NCI-H1694 (cell line): ENCODE measurements around the gene NLRX1.
A peak's percentile ranks its signal among the peaks of the same experiment; 100 is the strongest.
"Not testable (repeated sequence)": the region's sequence is repeated elsewhere in the genome, so short reads cannot be mapped to it uniquely, and the experiment has no call there.

Experiments
- DNase-seq: peaks from one replicate; lab custom pipeline; 2025; lab: John Stamatoyannopoulos, UW

NLRX1 gene

DNA sequence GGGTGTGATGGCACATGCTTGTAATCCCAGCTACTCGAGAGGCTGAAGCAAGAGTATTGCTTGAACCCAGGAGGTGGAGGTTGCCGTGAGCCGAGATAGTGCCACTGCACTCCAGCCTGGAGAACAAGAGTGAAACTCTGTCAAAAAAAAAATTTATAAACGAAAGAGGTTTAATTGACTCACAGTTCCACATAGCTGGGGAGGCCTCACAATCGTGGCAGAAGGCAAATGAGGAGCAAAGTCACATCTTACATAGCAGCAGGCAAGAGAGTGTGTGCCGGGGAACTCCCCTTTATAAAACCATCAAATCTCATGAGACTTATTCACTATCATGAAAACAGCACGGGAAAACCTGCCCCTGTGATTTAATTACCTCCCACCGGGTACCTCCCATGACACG is 15.9 kb downstream of the NLRX1 start:
- not testable (repeated sequence) for DNase-seq

DNA sequence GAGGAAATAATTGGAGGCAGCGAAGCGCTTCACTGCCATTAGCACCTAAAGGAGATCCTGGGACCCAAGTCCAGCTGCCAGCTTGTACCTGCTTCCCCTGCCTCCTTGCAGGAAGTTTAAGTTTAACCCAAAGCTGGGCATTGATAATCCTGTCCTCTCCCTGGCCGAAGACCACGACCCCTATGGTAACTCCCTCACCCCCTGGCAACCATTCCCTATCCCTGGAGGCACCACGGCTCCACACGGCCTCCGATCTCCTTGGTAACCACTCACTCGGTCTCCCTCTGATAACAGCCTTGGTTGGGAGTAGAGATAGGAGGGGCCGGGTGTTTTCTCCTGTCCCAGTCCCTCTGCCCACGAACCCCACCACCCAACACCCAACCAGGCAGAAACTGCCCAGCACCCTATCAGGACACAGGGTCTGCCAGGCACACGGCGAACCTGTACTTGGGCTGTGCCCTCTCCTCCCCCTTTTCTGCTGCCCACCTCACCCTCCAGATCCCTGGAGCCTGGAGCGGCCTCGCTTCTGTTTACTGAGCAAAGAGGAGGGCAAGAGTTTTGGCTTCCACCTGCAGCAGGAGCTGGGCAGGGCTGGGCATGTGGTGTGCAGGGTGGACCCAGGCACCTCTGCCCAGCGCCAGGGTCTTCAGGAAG is 17.6 kb downstream of the NLRX1 start:
- no peak for DNase-seq

- no peak for DNase-seq
Measured at GRCh38 chr11:119187123-119187892, 18.8 kb downstream of the NLRX1 start.

GRCh38 chr11:119188067-119188466 is 19.5 kb downstream of the NLRX1 start:
- DNase-seq, result no peak

DNA sequence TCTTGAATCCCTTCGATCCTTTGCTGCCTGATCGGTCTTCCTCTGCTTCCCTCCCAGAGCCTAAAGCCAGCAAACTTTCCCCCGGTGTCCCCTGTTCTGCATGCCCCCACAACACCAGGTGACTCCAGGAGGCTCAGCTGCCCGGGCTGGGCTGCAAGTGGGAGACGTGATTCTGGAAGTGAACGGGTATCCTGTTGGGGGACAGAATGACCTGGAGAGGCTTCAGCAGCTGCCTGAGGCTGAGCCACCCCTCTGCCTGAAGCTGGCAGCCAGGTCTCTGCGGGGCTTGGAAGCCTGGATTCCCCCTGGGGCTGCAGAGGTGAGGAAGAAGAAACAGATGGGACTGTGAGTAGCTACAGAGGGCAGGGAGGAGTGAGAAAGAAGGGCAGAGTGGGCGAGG is 20.4 kb downstream of the NLRX1 start:
- no peak for DNase-seq

- DNase-seq, result no peak
Measured at GRCh38 chr11:119189393-119189792, 20.9 kb downstream of the NLRX1 start.

- no peak for DNase-seq
Measured at GRCh38 chr11:119190531-119190930, 22.0 kb downstream of the NLRX1 start.

GRCh38 chr11:119191265-119191664 is 22.7 kb downstream of the NLRX1 start:
- DNase-seq, result not testable (repeated sequence)

GRCh38 chr11:119192111-119192510 is 23.6 kb downstream of the NLRX1 start:
- no peak for DNase-seq

- DNase-seq, result no peak
Measured at GRCh38 chr11:119193001-119193400, 24.5 kb downstream of the NLRX1 start.

DNA sequence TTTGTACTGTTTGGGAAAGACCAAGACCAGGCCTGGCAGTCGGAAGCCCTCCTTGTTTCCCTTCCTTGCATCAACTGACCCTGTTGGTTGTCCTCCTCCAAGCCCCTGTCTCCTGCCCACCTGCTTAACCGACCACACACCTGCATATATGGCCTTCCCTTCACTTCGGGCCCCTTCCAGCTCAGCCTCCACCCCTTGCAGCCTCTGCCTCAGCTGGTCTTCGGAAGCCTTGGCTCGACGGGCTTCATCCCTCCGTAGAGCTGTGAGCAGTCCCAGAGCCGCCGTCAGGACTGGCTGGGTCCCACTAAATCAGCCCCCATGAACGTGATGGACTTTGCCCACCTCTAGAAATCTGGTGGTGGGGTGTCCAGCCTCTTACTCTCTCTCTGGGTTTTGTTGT is 25.1 kb downstream of the NLRX1 start:
- no peak for DNase-seq

DNA sequence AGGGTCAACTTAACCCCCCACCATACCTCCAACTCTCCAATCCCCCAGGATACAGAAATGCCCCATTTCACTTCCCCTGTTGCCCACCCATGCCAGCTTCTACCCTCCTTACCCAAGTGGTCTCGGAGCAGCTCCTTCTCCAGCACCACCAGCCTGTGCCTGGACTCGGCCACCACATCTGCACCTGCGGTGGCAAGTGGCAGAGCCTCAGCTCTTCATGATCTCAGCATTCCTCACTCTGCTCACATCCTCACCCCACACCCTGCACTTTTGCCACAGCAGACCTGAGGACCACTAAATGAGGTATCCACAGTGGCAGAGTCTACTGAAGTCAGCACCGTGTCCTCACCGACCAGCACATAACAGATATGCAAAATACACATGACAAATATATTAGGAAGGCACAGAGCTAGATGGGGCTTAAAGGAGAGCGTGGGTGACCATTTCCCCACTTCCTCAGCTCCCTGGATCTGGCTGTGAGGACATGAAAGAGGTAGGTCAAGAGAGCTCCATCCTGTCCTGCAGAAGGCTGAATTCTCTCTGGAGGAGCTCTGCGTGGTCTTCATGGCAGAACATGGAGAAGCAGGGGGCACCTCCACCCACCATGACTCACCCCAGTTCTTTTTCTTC is 26.4 kb downstream of the NLRX1 start:
- no peak for DNase-seq

- DNase-seq, result no peak
Measured at GRCh38 chr11:119195680-119196079, 27.2 kb downstream of the NLRX1 start.

DNA sequence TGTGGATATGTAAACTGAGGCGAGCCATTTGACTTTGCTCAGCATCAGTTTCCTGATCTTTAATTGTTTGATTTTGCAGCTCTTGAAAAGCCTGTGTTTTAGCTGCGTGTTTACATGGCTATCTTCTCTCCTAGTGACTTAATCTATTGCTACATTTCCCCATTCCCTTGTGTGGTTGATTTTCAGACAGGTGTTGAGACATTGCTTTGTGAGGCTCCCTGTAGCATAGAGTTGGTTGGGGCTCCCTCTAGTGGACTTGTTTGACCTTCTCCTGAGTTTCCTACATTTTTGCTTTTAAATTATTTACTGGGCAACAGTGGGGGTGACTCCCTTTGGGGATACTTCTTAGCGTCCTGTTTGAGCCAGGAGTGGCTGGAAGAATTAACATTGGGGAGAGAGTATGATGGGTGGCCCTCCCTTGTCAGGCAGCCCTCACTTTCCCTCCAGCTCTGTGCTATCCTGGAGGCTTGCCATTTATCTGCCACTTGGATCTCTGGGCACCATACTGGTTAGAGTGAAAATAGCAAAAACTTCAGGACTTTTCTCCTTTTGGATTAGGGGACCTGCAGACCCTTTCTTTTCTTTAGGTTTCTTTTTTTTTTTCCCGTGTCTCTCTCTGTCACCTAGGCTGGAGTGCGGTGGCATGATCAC is 28.4 kb downstream of the NLRX1 start:
- DNase-seq, result peak; percentile 39

DNA sequence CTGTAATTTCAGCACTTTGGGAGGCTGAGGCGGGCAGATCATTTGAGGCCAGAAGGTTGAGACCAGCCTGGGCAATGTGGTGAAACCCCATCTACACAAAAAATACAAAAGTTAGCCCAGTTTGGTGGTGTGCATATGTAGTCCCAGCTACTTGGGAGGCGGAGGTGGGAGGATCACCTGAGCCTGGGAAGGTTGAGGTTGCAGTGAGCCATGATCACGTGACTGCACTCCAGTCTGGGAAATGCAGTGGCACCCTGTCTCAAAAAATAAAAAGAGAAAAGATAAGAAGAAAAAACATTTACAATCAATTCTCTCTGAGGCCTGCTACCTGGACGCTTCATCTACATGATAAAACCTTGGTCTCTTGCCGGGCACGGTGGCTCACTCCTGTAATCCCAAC is 30.4 kb downstream of the NLRX1 start:
- DNase-seq, result no peak

GRCh38 chr11:119201236-119201635 is 32.7 kb downstream of the NLRX1 start:
- not testable (repeated sequence) for DNase-seq

DNA sequence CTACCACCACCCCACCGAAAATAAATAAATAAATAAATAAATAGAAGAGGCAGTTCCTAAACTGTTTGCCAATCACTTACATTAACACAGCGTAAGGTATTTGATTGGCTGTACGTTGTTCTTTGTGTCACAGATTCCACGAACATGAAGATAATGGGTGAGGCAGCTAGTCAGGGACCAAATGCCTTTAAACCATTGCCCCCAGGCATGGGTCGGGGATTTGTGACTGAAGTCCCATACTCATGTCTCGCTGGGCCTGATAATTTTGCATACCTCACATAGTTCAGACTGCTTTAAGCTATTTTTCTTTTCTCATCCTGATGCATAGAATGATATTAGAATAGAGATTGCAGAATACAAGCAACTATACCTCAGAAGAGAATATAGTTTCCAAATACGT is 34.0 kb downstream of the NLRX1 start:
- no peak for DNase-seq

GRCh38 chr11:119204066-119204465 is 35.5 kb downstream of the NLRX1 start:
- no peak for DNase-seq

DNA sequence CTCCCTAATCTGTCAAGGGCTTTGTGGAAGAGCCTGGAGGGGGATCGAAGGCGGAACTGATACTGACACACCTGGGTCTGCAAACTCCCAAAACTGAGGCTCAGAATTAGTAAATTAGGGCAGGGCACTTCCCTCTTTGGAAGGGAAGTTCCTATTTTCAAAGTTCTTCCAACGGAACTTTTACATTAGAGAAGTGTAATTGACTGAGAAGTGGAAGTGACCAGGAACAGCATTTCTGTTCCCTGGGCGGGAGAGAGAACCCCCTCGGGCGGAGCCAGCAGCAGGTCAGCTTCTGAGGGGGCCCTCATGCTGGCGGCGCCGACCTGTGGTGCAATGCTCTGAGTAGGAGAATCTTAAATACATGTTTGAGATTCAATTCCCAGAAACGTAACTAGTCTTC is 36.6 kb downstream of the NLRX1 start:
- DNase-seq, result no peak

GRCh38 chr11:119205574-119206510 is 37.3 kb downstream of the NLRX1 start, which contains the start of gene CBL:
CBL (plus strand) TSS chr11:119206339; CDS start chr11:119206418, 79 bp downstream.
- DNase-seq, result peak; percentile 41
